GM18508 (cell line): Measurements from ENCODE around the gene MMP10.
"Not testable (repeated sequence)": the region's sequence is repeated elsewhere in the genome, so short reads cannot be mapped to it uniquely, and the experiment has no call there.

ENCODE experiments used
- ATAC-seq: cut with Tn5 transposase; IDR thresholded peaks from one replicate; pipeline ENCODE4 v1.9.1; 2021; ENCODE audit warnings: moderate number of reproducible peaks; ENCODE audit not compliant: insufficient read depth, unreplicated experiment

The MMP10 gene

DNA sequence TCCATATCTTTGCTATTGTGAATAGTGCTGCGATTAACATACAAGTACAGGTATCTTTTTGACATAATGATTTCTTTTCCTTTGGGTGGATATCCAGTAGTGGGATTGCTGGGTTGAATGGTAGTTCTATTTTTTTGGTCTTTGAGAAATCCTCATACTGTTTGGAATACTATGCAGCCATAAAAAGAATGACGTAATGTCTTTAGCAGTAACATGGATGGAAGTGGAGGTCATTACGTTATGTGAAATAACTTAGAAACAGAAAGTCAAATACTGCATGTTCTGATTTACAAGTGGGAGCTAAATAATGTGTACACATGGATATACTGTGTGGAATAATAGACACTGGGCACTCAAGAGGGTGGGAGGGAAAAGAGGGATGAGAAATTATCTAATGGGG, 4.0 kb upstream of the MMP10 start:
- ATAC-seq, result no peak

DNA sequence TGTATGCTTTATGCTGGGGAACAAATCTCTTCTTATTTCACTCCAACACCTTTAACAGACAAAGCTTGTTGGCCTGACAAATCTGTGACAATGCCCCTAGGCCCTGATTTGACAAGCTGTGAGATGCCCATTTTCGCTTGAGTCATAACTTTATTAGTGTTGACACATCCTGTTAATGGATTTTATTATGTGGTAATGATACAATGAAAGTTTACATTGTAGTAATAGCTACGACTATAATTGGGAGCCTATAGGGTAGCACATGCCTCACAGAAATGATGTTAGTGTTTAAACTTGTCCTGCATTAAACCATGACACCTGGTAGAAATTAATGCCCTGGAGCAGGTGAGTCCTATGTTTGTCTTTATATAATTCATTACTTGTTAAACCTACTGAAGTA, 3.3 kb upstream of the MMP10 start:
- no peak for ATAC-seq

DNA sequence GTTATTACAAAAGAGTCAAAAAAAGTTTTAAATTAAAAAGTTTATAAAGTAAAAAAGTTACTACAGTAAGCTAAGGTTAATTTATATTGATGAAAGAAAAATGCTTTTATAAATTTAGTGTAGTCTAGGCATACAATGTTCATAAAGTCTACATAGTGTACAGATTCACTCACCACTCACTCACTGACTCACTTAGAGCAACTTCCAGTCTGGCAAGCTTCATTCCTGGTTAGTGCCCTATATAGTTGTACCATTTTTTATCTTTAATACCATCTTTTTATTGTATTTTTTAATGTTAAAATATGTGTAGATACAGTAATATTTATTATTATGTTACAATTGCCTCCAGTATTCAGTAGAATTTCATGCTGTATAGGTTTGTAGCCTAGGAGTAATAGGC, 2.6 kb upstream of the MMP10 start:
- no peak for ATAC-seq

DNA sequence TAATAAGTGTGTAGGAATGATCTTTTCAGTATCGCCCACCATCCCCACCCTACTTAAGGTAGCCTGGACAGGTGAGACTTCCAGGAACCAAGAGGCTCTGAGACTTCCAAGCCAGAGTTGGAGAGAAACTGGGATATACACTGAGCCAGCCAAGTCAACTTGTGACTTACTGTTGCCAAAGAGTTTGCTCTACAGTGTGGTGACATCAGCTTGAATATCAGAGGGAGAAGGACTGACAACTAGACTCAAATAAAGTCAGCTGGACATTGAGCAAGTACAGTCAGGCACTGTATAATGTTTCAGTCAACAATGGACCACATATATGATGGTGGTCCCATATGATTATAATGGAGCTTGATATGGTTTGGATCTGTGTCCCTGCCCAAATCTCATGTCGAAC, 1.2 kb upstream of the MMP10 start:
- ATAC-seq, result no peak

DNA sequence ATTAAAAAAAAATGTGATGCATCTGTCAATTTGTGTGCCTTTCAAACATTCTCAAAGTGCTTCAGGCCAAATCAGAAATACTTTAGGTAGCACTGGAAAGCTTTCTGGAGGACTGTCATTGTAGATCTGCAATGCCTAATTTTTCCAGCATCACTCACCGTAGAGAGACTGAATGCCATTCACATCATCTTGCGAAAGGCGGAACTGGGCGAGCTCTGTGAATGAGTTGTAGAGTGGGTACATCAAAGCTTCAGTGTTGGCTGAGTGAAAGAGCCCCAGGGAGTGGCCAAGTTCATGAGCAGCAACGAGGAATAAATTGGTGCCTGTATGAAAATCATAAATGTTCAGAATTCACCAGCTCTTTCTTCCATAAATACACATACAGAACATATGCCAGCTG, 4.0 kb downstream of the MMP10 start:
- ATAC-seq, result no peak

DNA sequence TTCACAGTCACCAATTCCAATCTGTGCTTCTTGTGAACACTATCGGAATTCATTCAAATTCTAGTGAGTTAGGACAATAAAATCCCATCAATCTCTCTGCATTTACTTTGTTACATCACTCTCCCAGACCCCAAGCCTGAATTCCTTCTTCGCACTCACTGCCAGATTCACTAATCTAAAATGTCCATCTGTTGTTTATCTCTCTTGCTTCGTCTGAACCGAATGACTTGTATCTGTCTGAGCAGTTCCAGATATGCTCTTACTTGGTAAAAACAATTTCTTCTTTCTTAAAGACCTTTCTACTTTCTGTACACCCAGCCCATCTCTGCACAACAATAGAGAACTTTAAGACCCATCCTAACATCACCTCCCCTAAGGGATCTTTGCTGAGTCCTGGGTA, 7.0 kb downstream of the MMP10 start:
- ATAC-seq, result no peak

DNA sequence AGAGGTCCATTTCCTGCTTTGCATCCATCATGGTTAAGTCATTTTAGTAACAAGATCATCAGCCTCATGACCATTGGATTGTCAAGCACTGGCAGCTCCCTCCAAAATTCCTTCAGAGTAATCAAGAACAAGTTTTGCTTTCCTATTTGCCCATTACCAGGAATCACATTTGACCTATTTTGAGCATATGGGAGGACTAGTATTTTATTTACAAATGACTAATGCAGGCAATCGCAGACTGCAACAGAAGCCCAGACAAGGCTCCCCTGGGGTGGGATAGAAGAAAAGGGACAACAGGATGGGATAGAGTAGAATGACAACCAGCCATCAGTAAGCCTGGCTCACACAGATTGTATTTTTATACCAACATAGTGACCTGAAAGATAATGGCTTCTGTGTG, 9.1 kb downstream of the MMP10 start:
- no peak for ATAC-seq

DNA sequence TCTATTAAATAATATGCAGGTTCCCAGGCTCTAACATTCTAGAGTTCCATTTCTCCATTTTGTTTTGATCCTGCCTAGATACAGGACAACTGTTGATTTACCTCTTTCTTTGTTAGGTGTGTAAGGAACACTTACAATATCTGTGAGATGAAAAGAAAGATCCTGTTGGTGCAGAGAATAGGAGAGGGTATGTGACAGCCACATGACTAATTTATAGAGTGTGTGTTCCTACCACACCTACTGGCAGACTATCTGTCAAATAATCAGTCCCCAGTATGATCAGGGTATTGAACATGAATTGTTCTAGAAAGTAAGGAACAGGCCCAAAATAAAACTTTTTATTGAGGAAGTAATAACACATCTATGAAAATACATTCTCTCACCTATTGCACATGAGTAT, 10.2 kb downstream of the MMP10 start:
- ATAC-seq, result no peak

DNA sequence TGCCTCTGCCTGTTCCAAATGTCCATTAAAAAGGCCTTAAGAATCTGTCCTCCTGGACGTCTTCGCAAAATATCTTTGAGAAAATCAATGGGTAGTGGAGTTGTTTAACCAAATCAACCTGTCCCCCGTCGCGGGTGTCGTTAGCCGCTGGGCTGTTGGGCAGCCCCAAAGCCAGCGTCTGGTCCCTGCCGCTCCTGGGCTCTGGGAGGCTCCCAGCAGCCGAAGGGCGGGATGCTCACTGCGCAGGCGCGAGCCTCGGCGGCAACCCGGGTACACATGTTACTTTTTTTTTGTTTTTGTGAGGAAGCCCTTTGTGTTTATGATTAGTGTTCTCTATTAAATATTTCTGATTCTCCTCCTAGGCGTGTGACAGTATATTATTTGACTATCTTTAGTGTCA, 12.6 kb downstream of the MMP10 start:
- no peak for ATAC-seq

DNA sequence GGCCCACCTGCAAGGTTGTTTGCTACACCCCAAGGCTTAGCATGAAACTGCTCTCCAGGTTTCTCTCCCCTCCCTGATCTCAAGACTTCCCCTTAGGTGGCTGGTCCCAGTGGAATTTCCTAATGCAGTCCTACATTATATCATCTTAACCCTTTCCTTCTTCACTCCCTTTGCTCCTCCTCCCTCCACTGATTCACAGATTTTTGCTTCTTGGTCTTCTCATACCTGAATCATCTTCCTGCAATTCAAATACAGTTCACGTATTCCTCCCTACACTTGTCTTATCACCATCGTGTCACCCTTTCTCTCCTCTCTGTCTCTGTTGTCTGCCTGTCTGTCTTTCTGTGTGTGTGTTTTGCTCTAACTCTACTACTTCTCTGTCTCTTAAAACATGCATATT, 17.0 kb downstream of the MMP10 start:
- no peak for ATAC-seq

DNA sequence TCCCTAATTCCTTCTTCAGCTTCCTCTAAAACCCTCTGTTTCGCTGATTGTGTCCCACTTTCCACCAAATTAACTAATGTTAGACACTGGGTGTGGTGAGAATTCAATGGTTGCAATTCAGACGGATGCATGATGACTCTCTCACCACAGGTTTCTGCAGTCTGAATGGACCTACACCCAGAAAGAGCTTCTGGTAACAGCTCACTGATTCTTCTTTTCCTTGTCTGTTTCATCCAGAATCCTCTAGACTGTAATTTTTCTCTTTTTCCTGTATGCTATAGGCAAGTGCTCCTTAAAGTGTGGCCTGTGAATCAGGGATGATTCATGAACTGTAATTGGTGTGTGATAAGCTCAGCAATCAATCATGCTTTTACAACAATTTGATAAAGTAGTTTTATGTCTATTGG, 18.1 kb downstream of the MMP10 start:
- no peak for ATAC-seq

DNA sequence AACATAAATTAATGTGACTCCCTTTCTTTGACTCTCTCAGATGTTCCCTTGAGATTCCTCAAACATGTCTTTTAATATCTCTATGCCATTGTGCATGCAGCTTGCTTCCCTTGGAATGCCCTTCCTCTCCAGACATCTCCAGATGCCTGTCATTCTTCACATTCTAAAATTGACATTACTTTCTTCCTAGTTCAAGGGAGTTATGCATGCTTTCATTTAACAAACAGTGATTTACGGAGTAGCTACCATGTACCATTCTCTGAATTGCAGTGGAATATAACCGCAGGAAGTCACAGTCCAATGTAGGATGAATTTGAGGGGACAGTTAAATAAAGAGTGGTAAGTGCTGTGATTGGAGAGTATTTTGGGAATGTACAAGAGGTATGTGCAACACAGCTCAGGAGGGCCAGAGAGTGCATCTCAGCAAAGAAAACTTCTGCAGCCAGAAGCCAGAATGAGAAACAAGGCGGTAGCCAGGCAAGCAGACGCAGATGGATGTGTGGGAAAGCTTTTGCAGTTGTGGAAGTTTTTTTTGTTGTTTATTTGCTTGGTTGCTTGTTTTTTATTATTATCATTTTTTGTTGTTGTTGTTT, 18.7 kb downstream of the MMP10 start:
- ATAC-seq, result no peak

DNA sequence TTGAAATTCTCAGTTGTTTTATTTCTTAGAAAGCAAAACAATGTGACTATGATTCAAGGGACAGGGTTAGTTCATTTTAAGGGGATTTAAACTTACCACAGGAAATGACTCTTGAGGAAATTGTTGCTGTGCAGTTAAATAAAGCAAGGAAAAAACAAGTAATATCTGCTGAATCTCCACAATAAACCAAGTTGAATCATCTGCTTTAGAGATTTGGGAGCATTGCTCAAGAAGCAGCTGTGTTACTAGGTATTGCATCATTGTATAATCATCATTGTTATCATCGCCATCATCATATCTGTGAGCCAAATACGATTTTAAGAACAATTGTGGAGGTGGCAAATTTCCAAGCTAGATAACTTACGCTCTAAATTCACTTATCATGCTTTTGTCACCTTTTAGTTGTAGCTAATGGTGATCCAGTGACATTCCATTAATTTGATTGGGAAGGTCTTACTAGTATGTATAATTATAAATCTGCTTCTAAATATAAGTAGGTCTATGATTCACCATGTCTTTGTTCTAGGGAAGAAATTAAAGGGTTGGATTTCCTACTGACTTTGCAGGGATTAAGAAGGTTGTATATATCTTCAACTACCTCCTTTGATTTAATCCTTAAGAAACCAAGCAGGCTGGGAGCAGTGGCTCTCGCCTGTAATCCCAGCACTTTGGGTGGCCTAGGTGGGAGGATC, 19.9 kb downstream of the MMP10 start:
- no peak for ATAC-seq

DNA sequence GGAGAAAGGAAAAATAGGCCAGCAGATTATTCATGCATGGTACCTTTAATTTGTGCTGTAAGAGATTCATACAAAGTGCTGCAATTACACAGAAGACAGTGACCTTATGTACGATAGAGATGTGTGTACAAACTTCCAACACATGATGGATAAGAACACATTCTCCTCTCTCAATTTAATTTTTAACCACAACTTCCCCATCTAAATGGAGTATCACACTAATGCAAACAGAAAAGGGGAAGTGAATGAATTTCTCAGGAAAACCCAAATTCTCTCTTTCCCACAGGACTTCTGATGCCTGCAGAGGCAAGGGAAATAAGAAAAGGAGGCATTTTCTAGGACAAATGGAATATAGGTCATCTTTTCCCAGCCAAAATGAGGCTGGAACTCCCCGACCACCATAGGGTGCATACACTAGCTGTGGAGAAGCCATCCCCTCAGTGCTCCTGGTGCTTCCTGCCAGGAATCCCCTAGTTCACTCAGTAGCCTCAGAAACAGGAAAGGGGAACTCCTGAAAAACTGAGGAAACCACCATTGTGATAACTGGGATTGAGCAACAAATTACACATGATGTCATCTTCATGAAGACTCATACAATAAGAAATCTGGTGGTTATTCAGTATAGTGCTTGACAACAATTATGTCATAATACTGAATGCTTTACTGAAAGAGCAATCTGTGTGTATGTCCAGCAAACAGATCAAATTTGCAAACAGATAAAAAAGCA, 22.4 kb downstream of the MMP10 start:
- no peak for ATAC-seq

DNA sequence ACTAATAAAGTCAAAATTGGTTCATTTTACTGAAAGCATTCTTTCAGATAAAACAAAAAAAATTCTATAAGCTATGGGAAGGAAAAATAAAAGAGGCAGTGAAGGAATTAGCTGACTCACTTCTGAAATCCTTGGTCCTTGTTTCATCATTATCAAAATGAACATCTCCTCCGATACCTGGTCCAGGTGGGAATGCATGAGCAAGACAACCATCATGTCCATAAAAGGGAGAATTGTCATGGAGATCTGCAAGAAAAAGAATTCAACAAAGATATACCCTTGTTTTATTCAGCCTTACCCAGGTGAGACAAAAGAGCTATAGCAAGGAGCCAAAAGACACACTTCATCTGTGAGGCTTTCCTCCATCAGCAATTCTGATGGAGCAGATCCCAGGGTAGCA, 27.2 kb downstream of the MMP10 start:
- ATAC-seq, result no peak

DNA sequence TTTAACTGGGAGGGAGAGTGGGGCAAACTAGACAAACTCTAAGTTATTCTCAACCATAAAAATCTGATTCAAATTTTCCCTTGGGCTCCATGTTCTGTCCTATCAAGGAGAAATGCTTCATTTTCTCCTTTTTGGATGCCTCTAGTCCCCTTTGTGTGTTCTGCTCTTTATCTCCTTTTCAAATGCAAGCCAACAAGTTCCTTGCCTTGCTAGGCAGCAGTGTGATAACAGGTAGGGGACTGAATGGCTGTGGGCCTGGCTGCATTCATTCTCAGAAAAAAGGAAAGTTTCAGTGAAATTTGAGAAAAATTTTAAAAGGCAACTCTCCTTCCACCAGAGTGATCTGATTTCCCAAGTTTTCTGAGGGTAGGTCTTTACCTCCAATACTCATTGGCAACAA, 28.8 kb downstream of the MMP10 start:
- no peak for ATAC-seq

DNA sequence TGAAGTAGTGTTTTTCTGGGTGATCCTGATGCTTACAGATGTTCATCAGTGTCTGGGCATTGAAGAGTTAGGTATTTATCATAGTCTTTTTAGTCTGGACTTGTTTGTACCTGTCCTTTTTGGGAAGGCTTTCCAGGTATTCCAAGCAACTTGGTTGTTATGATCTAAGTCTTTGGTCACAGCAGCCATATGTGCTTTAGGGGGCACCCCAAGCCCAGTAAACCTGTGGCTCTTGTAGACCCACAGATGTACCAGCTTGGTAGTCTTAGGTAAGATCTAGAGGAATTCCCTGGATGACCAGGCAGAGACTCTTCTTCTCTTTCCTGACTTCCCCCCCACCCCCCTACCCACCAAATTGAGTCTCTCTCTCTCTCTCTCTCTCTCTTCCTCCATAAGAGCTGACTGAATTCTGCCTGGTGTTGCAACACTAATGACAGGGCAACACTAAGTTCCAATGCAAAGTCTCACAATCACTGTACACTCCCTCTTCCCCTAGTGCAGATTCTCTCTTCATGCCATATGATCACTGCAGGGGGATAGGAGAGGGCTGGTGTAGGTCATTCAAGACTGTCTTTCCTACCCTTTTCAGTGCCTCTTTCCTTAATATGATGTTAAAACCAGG, 31.2 kb downstream of the MMP10 start:
- no peak for ATAC-seq

DNA sequence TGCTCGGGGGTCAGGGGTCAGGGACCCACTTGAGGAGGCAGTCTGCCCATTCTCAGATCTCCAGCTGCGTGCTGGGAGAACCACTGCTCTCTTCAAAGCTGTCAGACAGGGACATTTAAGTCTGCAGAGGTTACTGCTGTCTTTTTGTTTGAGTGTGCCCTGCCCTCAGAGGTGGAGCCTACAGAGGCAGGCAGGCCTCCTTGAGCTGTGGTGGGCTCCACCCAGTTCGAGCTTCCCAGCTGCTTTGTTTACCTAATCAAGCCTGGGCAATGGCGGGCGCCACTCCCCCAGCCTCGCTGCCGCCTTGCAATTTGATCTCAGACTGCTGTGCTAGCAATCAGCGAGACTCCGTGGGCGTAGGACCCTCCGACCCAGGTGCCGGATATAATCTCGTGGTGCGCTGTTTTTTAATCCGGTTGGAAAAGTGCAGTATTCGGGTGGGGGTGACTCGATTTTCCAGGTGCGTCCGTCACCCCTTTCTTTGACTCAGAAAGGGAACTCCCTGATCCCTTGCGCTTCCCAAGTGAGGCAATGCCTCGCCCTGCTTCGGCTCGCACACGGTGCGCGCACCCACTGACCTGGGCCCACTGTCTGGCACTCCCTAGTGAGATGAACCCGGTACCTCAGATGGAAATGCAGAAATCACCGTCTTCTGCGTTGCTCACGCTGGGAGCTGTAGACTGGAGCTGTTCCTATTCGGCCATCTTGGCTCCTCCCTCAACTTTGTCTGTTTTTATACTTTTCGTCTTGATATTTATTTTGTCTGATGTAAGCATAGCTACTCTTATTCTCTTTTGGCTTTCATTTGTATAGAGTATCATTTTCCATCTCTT, 33.5 kb downstream of the MMP10 start:
- not testable (repeated sequence) for ATAC-seq

DNA sequence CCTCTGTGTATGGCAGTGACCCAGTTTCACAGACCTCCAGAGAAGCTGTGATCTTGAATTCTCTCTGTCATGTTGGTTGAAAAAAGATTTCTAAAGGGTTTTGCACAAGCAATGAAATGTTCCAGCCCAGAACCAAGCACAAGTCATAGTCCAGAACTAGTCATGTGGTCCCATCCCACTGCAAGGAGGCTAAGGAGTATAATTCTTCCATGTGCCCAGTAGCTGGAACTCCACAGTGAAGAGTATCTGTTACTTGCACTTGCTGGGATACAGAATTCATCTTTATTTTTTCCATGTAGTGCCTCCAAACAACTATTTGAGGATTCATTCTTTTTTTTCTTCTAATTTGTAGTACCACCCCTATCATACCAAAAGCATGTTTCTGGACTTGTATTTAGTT, 45.8 kb downstream of the MMP10 start:
- no peak for ATAC-seq

DNA sequence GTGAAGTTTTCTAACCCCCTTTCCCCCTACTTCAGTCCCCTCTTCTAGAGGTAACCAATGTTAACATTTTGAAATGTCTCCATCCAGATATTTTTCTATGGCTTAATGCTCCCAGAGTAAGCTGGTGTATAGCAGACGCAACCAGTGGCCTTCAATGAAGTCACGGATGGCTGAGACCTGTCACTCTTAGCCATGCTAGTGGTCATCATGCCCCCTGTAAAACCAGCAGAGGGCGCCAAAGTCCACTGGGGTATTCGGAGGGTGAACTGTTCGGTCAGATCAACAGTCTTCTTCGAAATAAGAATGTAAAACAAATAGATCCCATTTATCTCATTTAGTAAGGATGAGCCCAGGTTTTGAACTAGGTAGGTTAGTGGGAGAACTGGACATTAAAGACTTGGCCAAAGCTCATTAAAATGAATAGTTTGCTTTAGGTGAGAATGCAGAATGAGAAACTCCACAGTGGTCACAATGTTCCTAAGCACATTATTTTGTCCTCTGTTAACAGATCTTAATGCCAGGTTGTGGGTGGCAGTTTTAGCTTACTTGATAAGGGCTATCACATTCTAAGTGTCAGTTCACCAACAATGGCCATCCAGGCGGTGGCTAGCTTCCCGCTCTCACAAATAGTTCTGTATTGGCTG, 47.1 kb downstream of the MMP10 start:
- no peak for ATAC-seq
